HG02610 (cell line): Measurements from ENCODE around the gene CGB5.
"Not testable (repeated sequence)": the region's sequence is repeated elsewhere in the genome, so short reads cannot be mapped to it uniquely, and the experiment has no call there.

Experiments
- ATAC-seq: cut with Tn5 transposase; IDR thresholded peaks from one replicate; pipeline ENCODE4 v1.9.1; 2021; ENCODE audit warnings: mild to moderate bottlenecking, moderate library complexity; ENCODE audit not compliant: unreplicated experiment

The CGB5 gene

GRCh38 chr19:49020931-49021895 is 22.4 kb upstream of the CGB5 start:
- ATAC-seq: no peak

GRCh38 chr19:49022116-49022515 is 21.5 kb upstream of the CGB5 start:
- no peak for ATAC-seq

GRCh38 chr19:49024233-49024632 is 19.4 kb upstream of the CGB5 start, which contains the start of gene CGB3:
CGB3 (minus strand) TSS chr19:49024333; CDS start chr19:49023971, 362 bp downstream.
- ATAC-seq: not testable (repeated sequence)

- ATAC-seq: not testable (repeated sequence)
Measured at GRCh38 chr19:49025088-49025487, 18.6 kb upstream of the CGB5 start.

GRCh38 chr19:49025599-49025998 is 18.0 kb upstream of the CGB5 start:
- ATAC-seq: not testable (repeated sequence)

- not testable (repeated sequence) for ATAC-seq
Measured at GRCh38 chr19:49028686-49029085, 15.0 kb upstream of the CGB5 start.

GRCh38 chr19:49029749-49030148 is 13.9 kb upstream of the CGB5 start:
- not testable (repeated sequence) for ATAC-seq

GRCh38 chr19:49030323-49030722 is 13.3 kb upstream of the CGB5 start:
- not testable (repeated sequence) for ATAC-seq

- ATAC-seq: not testable (repeated sequence)
Measured at GRCh38 chr19:49031642-49032301, 11.9 kb upstream of the CGB5 start, which contains the start of gene CGB2. CGB2 (plus strand) TSS chr19:49031890; CDS start chr19:49032096, 206 bp downstream.

GRCh38 chr19:49036815-49037214 is 6.8 kb upstream of the CGB5 start, which contains the start of gene CGB1:
CGB1 (minus strand) TSS chr19:49036895; CDS start chr19:49036711, 184 bp downstream.
- not testable (repeated sequence) for ATAC-seq

- ATAC-seq: not testable (repeated sequence)
Measured at GRCh38 chr19:49038111-49038510, 5.5 kb upstream of the CGB5 start.

GRCh38 chr19:49038557-49039276 is 4.9 kb upstream of the CGB5 start:
- not testable (repeated sequence) for ATAC-seq

- not testable (repeated sequence) for ATAC-seq
Measured at GRCh38 chr19:49039736-49040135, 3.9 kb upstream of the CGB5 start.

- ATAC-seq: no peak
Measured at GRCh38 chr19:49042177-49042576, 1.5 kb upstream of the CGB5 start.

GRCh38 chr19:49042666-49043065 is 982 bp upstream of the CGB5 start:
- ATAC-seq: not testable (repeated sequence)

GRCh38 chr19:49049011-49049410 is 5.4 kb downstream of the CGB5 start, which contains the start of gene CGB8:
CGB8 (minus strand) TSS chr19:49049111; CDS start chr19:49048739, 372 bp downstream.
- not testable (repeated sequence) for ATAC-seq

- ATAC-seq: not testable (repeated sequence)
Measured at GRCh38 chr19:49049834-49050233, 6.2 kb downstream of the CGB5 start.

GRCh38 chr19:49050376-49051033 is 6.9 kb downstream of the CGB5 start:
- ATAC-seq: not testable (repeated sequence)

GRCh38 chr19:49056101-49056901 is 12.7 kb downstream of the CGB5 start:
- no peak for ATAC-seq
